GM10847 (cell line): ENCODE measurements around the gene ANKRD33B.

Source experiments
- POLR2A ChIP-seq: IDR thresholded peaks from 2 replicates; pipeline ENCODE4 v1.6.1; 2011; ENCODE audit not compliant: insufficient read length; ENCODE audit errors: extremely low read depth

Gene ANKRD33B

DNA sequence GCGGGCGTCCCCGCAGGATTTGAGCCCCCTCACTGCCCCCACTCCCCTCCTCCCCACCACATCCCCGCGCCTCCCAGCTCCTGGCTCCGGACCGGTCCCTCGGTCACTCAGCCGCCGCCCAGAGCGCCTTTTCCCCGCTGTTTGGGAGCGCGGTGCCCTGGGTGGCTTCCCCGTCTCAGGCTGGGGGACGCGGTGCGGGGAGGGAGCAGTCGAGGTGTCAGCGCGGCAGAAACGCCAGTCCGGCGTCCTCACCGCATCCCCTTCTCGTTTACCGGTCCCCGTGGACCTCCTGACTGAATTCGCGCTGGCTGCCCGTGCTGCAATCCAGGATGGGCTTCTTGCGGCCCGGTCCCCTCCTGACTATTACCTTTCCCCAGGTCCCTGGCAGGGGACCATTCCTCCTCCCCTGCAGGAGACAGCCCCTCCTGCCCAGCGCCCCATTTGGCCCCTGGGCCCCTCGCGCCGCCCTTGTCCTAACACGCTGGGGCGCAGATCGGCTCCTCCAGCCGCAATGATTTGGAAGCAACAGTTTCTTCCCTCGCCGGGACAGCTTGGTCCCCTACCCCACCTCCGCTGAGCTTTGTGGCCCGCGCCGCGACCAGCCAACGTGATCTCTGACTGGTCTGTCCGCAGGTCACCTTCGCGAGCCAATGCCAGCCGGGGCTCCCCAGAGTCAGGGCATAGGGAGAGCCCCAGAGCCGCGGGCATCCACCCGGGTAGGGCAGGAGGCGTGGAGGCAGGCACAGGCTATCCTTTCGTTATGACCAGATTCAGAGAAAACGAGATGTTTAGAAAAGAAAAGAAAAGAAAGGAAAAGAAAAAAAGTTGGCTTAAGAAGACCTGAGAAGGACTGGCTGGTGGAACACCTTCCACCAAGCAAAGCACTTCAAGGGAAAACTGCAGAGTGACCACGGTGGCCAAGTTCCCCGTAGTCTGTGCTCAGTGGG lies 1.2 kb downstream of the ANKRD33B start:
- no peak for TF ChIP-seq POLR2A

DNA sequence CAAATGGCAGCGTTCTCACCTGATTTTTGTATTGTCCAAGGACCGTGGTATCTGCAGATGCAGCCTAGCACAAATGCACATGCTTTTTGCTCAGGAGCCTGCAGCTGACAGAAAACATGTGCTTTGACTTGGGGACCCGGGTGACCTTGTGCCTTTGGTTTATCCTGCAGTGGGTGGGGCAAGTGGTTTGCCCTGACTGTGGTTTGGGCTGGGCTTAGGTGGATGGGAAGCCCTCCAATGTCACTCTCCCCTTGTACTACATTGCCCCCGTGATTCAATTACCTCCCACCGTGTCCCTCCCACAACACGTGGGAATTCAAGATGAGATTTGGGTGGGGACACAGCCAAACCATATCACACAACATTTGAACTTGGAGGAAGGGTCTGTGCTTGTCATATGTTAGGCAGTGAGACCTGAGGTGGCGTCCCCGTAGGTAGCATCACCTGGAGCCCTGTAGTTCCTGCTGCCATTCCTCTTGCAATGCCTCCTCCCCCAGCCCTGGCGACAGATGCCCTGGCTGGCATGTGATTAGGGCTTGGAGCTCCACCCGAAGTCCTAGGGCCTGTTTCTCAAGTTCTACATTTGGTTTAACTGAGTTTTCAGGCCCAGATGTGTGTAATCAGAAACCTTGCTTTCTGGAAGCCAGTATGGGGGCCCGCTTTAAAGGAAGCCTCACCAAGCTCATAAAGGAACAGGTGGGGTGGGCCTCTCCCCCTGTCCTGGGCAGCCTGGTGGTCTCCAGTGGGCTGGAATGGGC lies 2.1 kb downstream of the ANKRD33B start:
- peak; percentile 15 for TF ChIP-seq POLR2A

GRCh38 chr5:10566543-10567068 lies 2.7 kb downstream of the ANKRD33B start:
- no peak for TF ChIP-seq POLR2A

DNA sequence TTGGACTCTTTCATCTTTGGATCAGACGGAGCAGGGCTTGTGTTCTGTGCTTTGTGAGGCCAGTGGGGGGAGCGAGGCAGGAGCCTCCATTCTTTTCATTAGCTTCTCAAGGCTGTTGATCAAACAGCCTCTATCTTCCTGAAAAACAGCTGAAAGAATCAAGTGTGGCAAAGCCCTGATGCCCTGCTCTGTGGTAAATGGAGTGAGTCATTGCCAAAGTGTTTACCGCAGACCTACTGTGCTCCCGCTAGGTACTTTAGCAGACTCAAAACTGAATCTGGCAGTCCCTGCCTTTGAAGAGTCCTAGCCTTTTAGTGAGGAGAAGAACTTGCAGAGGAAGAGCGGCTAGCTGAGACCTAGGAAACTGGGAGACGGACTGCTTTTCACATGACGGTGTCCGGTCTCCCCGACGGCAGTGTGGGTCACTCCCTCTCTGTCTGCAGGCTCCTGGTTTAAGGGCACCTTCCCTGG lies 3.3 kb downstream of the ANKRD33B start:
- TF ChIP-seq POLR2A, result no peak

DNA sequence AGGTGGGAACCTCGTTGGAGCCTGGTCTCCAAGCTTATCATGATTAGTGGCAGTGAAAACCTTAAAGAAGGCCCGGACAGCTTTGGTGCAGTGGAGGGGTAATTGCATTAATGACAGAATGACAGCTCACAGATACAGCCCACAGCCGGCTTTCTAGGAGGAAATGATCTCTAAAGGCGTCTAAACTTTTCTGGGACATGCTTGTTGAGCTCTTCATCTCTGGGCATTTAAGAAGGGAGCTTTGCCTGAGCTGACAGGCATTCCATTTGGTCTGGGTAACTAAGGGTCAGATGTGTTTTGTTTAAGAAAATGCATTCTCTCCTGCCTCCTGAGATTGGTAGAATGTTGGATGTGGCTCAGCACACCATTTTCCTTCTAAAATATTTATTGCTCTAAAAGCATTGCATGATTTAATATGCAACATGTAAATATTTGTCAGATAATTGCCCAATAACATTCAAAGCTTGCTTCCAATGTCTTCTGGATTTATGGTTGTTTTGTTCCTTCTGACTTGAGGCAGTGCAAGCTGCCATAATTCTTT lies 4.0 kb downstream of the ANKRD33B start:
- no peak for TF ChIP-seq POLR2A

DNA sequence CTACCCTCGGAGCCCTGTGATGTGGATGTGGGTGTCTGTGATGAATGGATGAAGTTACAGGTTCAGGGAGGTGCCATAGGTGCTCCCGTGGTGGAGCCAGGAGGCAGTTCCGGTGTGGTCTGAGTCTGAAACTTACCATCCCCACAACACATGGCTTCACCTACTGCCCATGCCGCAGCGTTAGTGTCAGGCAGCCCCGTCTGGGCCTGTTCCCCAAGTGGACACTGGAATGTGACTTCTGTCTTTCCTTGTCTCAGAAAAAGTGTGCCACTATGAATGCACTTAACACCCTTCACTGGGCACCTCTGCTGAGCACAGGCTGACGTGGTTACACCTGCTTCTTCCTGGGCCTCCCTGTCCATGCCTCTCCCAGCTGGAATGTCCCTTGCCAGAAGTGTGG lies 8.6 kb downstream of the ANKRD33B start:
- TF ChIP-seq POLR2A, result no peak

DNA sequence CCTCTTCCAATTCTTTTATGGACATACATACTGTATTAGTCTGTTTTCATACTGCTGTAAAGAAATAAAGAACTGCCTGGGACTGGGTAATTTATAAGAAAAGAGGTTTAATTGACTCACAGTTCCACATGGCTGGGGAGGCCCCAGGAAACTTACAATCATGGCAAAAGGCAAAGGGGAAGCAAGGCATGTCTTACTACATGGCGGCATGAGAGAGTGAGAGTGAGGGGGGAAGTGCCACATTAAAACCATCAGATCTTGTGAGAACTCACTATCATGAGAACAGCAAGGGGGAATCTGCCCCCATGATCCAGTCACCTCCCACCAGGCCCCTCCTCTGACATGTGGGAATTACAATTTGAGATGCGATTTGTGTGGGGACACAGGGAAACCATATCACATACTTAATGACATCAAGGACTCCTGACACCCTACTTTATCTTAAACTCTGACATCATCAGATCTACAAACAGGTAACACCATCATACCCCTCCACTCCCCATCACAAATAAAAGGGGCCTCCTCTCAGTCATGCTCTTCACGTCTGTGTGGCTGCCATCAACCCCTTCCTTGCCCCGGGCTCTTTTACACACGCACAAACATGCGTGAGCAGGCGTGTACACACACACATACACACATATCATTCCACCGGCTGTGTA lies 9.7 kb downstream of the ANKRD33B start:
- TF ChIP-seq POLR2A, result no peak

GRCh38 chr5:10576121-10576789 lies 12.4 kb downstream of the ANKRD33B start:
- TF ChIP-seq POLR2A, result no peak

DNA sequence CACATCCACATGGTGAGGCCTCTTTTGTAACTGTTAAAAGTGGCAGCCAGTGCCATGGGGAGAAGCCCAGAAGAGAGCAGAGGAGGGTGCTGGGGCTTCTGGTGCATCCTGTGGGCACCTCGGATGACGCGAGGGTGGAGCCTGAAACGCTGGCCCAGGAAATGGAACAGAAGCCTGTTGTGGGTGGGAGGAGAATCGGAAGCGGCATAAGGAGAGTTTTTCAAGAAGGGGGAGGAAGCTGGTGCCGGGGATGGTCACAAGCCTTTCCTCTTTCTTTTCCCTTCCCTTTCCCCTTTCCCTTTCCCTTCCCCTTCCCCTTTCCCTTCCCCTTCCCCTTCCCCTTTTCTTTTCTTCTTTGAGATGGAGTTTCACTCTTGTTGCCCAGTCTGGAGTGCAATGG lies 12.9 kb downstream of the ANKRD33B start:
- no peak for TF ChIP-seq POLR2A

GRCh38 chr5:10577371-10578292 lies 13.8 kb downstream of the ANKRD33B start:
- TF ChIP-seq POLR2A, result no peak

- TF ChIP-seq POLR2A, result no peak
Observed at GRCh38 chr5:10578293-10578665, 14.4 kb downstream of the ANKRD33B start.

DNA sequence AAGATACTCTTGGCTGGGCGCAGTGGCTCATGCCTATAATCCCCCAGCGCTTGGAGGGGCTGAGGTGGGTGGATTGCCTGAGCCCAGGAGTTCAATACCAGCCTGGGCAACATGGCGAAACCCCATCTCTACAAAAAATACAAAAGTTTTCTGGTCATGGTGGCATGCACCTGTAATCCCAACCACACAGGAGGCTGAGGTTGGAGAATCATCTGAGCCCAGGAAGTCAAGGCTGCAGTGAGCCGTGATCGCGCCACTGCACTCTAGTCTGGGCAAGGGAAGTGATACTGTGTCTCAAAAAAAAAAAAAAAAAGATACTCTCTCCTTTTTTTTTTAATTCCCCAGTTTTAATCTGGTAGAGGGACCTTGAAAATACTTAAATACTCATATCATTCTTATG lies 15.0 kb downstream of the ANKRD33B start:
- no peak for TF ChIP-seq POLR2A
